Right ventricle myocardium inferior (tissue), 1 donor: ENCODE data around the gene BTAF1. TPM values are rescaled to one million over a fixed set of nuclear protein-coding genes. Genes with fewer than 3 reads are reported as not detected.

ENCODE experiments used
- total RNA-seq: library from RNA; stranded (reverse); fragmentation: NEBNext Ultra II Directional; extraction: Animal tissue kit (Norgen Biotek cat#: 25700); gene quantifications from one replicate; pipeline ENCODE4 v1.2.1, GENCODE V29; 2021
- donor health status: DM: no; HTN: yes; CAD: no; lungs with severe emphysema.

BTAF1 gene
- total RNA-seq, 1 donor from 2014 or later = 10.4 TPM

Other genes with a start within 250 kb of the BTAF1 start
- gene TNKS2, start 125.3 kb upstream of the BTAF1 start, total RNA-seq = 13.5 TPM
- gene FGFBP3, start 14.3 kb upstream of the BTAF1 start, total RNA-seq = 0.32 TPM